Heart left ventricle (tissue), 16 donors: ENCODE measurements around the gene JAKMIP1. TPM values are rescaled to one million over a fixed set of nuclear protein-coding genes. Genes with fewer than 3 reads are reported as not detected.
A peak's percentile ranks its signal among the peaks of the same experiment; 100 is the strongest.

ENCODE experiments used
- ATAC-seq, 4 donors: fragments of 200-7000 bp; cut with Tn5 transposase; one replicate each; pipeline ENCODE4 v1.9.1; 2020 to 2022; ENCODE audit warnings: moderate library complexity in 4 of 4, mild to moderate bottlenecking in 3 of 4, moderate number of reproducible peaks in 1 of 4
- DNase-seq, 5 donors: peaks; one replicate each; pipeline ENCODE4 v3.0.0-alpha.2; 2020
- H3K27ac ChIP-seq, 12 donors: fragments of 200-600 bp; sonication (generic) in 4 of 12; one replicate each; pipeline versions ENCODE4 v1.5.0 to v1.8.0; 2016 to 2022; ENCODE audit warnings: mild to moderate bottlenecking in 2 of 12
- H3K27me3 ChIP-seq, 9 donors: fragments of 200-600 bp; sonication (generic) in 2 of 9; one replicate each; pipeline versions ENCODE4 v1.5.1 to v1.8.0; 2016 to 2022; ENCODE audit warnings: mild to moderate bottlenecking in 3 of 9
- H3K36me3 ChIP-seq, 9 donors: fragments of 200-600 bp; sonication (generic) in 2 of 9; one replicate each; pipeline versions ENCODE4 v1.5.0 to v1.8.0; 2018 to 2022; ENCODE audit warnings: mild to moderate bottlenecking in 2 of 9
- H3K4me1 ChIP-seq, 12 donors: fragments of 200-600 bp; sonication (generic) in 4 of 12; one replicate each; pipeline versions ENCODE4 v1.5.0 to v1.8.0; 2016 to 2022; ENCODE audit warnings: mild to moderate bottlenecking in 3 of 12
- H3K4me3 ChIP-seq, 12 donors: fragments of 200-600 bp; sonication (generic) in 4 of 12; one replicate each; pipeline versions ENCODE4 v1.5.0 to v1.8.0; 2017 to 2022; ENCODE audit warnings: mild to moderate bottlenecking in 9 of 12, moderate library complexity in 4 of 12
- H3K9me3 ChIP-seq, 12 donors: fragments of 200-600 bp; sonication (generic) in 4 of 12; one replicate each; pipeline versions ENCODE4 v1.5.0 to v1.8.0; 2016 to 2022; ENCODE audit warnings: mild to moderate bottlenecking in 1 of 12
- CTCF ChIP-seq, 12 donors: fragments of 200-600 bp; sonication (generic) in 4 of 12; IDR thresholded peaks; one replicate each; pipeline versions ENCODE4 v1.5.0 to v1.8.0; 2018 to 2022; ENCODE audit warnings: antibody characterized with exemption in 12 of 12, mild to moderate bottlenecking in 5 of 12
- POLR2A ChIP-seq, 2 donors: fragments of 450-650 bp; IDR thresholded peaks; one replicate each; pipeline ENCODE4 v1.6.1; 2017; ENCODE audit warnings: antibody characterized with exemption in 2 of 2, mild to moderate bottlenecking in 2 of 2, moderate library complexity in 2 of 2
- WGBS, 4 donors: extraction: QIAGEN DNeasy Blood & Tissue Kit in 2 of 4; methylation state at CpG; one replicate each; pipeline versions ENCODE4 v1.1.5 to v1.1.7; 2013 to 2018; 5-methylcytosine and 5-hydroxymethylcytosine counted together
- intact Hi-C, 10 donors: fragments of 100-400 bp; cut with DNase I; formaldehyde crosslinking; loops; one replicate each; pipeline versions ENCODE4 v1.11.1 to v1.14.2; 2022
- polyA plus RNA-seq, 2 donors: library from polyadenylated mRNA; stranded (reverse); fragments of 200-250 nt; gene quantifications; one replicate each; pipeline ENCODE4 v1.2.3, GENCODE V29; 2013
- total RNA-seq, 9 donors: library from RNA; depleted of rRNA in 2 of 9; stranded (reverse); fragments of >200 nt in 2 of 9; fragmentation: NEBNext Ultra II Directional in 3 of 9; extraction: Animal tissue kit (Norgen Biotek cat#: 25700) in 3 of 9; gene quantifications; one replicate each; pipeline versions ENCODE4 v1.1.0 to v1.2.4, GENCODE V29; 2016 to 2023
- donor health status: ischemic (EF 13 %, LVEDD 7.1; RV severe dilation, severe dysfunction).
- donor health status: healthy with polysubstance abuse.
- donor health status: DM: no; HTN: yes; CAD: no.
- donor health status: DM: no; HTN: no; CAD: no.
- donor health status: ischemic (EF 25% LVEDD 6.9; RV normal size, moderate dysfunction).
- donor health status: ischemic (EF 25% LVEDD 5.7; RV mildly dilated, moderate dysfunction).
- donor health status: healthy.
- donor health status: DM: yes; HTN: yes; CAD: no.
- donor health status: ischemic (EF 35%, LVEDD 5.7; RV mildly dilated, moderate dysfunction).
- donor health status: nonischemic (EF 11% LVEDD 7.7; RV severe dilation, severe dysfunction).
- donor health status: DM: yes; HTN: yes; CAD: no.
- donor health status: PGD.
- donor health status: ischemic (EF 29% LVEDD 5.4; RV normal size, mild dysfunction).
- donor health status: nonischemic (EF 23%, LVEDD 6.1; RV moderate dilation, normal function).

Gene JAKMIP1
- total and polyA plus RNA-seq, 11 donors: 0.01 to 0.99 (median 0.23) TPM; not detected in 6

- whole genome bisulfite sequencing, 4 donors: 72 to 87% (median 78%) methylated on average over 19 to 20 of the region's 20 CpGs
- ATAC-seq: no peak
- Histone ChIP-seq H3K4me1 (no peaks in the 10 kb centered on the region), H3K9me3 (no peaks in the 10 kb centered on the region), H3K36me3 (no peaks in the 10 kb centered on the region), H3K27me3 (peaks cover 0 to 36% (median 6%) of the 10 kb centered on the region in 9 donors), H3K4me3 (no peak overlapping the region), H3K27ac (no peak overlapping the region)
- no peak for DNase-seq
- intact Hi-C loops: no loop called here
- TF ChIP-seq CTCF (IDR thresholded peaks at IDR 0.05): no peak
- TF ChIP-seq POLR2A (IDR thresholded peaks at IDR 0.05): no peak
Observed at GRCh38 chr4:6024313-6024960, 175.9 kb downstream of the JAKMIP1 start.

DNA sequence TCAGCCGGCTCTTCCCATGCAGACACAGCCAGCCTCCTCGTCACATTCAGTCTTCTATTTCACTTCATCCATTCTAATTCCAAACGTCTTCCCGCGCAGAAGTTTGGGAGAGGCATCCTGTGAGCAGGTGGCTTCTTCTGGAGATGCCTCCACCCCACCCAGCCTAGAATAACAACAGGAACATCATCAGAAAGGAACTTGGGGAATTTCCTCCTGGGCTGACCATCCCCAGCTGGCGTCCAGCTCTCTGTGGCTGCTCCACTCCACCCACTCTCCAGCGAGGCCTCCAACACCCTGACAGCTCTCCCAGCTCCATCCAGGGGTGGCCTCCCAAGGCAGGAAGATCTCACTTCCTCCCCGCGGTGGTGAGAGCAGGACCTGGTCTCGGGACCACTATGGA, 176.6 kb downstream of the JAKMIP1 start:
- WGBS, 4 donors: 49 to 70% (median 62%) methylated on average over 10 of the region's 10 CpGs
- H3K4me3 ChIP-seq: no peak overlapping the region
- no peaks in the 10 kb centered on the region for H3K36me3 ChIP-seq
- intact Hi-C loops: no loop called here
- no peaks in the 10 kb centered on the region for H3K4me1 ChIP-seq
- peak in 1 of 4 donors; percentile 55 for ATAC-seq
- no peak overlapping the region for H3K27ac ChIP-seq
- DNase-seq: no peak
- TF ChIP-seq POLR2A (IDR thresholded peaks at IDR 0.05) (no peak), CTCF (IDR thresholded peaks at IDR 0.05) (no peak)
- no peaks in the 10 kb centered on the region for H3K9me3 ChIP-seq
- peaks cover 0 to 44% (median 6%) of the 10 kb centered on the region in 9 donors for H3K27me3 ChIP-seq

DNA sequence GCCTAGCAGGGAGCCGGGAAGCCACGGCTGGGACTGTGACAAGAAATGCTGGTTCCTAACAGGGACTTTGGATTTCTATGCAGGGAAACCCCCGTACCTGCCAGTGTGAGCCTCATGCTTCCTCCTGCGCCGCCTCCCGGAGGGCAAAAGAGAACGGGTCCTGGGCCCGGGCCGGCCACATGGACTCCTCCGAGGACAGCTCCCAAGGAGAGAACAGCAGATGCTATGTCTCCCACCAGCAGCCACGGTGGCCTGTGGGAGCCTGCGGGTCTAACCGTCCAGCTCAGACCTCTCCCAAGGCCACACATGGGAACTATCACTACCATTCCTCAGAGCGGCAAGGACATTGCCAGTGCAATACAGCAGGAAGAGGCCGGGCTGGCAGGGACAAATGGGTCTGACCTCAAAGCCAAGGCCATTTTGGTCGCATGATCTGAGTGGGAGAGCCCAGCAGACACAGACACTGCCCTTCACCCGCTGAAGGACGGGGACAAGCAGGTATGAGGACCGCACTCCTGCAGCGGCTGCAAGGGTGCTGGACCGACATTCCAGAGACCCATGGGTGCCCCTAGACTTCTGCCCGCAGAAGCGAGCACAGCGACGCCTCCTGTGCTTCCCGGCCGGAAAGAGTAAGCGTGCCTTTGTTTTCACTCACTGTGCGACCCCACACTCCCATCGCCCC, 177.6 kb downstream of the JAKMIP1 start:
- intact Hi-C loops: no loop called here
- TF ChIP-seq CTCF (IDR thresholded peaks at IDR 0.05) (no peak), POLR2A (IDR thresholded peaks at IDR 0.05) (no peak)
- Histone ChIP-seq H3K4me1 (no peaks in the 10 kb centered on the region), H3K9me3 (no peaks in the 10 kb centered on the region), H3K4me3 (no peak overlapping the region), H3K27me3 (peaks cover 0 to 47% (median 6%) of the 10 kb centered on the region in 9 donors), H3K27ac (no peak overlapping the region), H3K36me3 (no peaks in the 10 kb centered on the region)
- ATAC-seq: no peak
- DNase-seq: no peak
- WGBS, 4 donors: 83 to 85% (median 85%) methylated on average over 28 to 30 of the region's 30 CpGs

DNA sequence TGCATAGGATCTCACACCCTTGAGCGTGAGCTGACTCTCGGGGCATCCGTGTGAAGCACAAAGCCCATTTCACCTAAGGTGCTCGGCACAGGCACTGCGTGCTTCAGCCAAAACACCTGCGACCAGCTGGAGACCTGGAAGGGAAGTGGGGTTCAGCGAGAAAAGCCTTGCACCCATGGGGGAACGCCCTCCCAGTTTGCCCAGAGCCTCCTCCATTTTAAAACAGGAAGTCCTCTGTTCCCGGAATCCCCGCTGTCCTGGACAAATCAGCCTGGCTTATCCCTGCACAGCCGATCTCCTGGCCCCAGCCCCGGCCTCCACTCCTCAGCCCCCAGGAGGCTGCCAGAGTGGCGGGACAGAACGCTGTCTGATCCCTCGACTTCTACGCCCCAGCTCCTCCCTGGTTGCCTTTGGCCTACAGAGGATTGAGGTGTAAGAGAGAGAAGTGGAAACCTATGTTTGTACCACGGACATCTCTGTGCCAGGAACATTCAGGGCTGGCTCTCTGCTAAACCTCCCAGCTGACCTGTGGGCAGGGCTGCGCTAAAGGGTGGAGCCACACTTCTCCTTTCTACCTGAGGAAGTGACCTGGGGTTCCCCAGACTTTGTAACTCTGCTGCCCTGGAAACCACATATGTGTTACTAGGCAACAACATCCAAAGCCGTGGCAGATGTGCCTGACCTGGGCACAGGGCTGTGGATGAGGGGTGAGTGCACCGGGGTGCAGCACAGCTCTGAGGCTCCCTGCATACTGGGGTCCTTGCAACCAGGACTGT, 178.3 kb downstream of the JAKMIP1 start:
- Histone ChIP-seq H3K4me1 (no peaks in the 10 kb centered on the region), H3K9me3 (no peaks in the 10 kb centered on the region), H3K36me3 (no peaks in the 10 kb centered on the region), H3K4me3 (no peak overlapping the region), H3K27me3 (peaks cover 0 to 47% (median 6%) of the 10 kb centered on the region in 9 donors), H3K27ac (no peak overlapping the region)
- intact Hi-C loops: no loop called here
- ATAC-seq: no peak
- no peak for DNase-seq
- TF ChIP-seq POLR2A (IDR thresholded peaks at IDR 0.05): no peak
- WGBS, 4 donors: 73 to 82% (median 74%) methylated on average over 11 to 20 of the region's 20 CpGs
